Measurements from ENCODE around the gene SPDYE11.
"Not testable (repeated sequence)": the region's sequence is repeated elsewhere in the genome, so short reads cannot be mapped to it uniquely, and the experiment has no call there.

SPDYE11 gene

DNA sequence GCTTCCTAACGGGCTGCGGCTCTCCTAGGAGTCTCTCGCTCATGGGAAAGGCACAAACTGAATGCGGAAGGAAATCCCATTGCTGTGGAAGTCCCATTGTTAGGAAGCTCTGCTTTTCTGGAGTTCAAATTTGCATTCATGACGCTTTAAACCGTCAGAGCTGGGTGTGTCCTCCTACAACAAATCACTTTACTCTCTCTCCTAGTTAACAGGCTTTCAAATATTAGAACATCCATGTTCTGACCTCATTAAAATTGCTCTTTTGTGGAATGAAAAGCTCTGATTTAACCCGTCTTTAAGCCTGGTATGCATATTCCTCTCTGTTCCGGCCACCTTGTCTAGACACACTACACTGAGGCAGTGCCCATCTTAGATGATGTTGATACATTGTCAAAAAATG, at the start of gene SPDYE11:
SPDYE11 (minus strand) TSS at position 101 of the 400 bp plus-strand sequence. CDS start 1,800 bp downstream, outside the sequence.
- not testable (repeated sequence) for DNase-seq (ENCODE audit: low spot score)

DNA sequence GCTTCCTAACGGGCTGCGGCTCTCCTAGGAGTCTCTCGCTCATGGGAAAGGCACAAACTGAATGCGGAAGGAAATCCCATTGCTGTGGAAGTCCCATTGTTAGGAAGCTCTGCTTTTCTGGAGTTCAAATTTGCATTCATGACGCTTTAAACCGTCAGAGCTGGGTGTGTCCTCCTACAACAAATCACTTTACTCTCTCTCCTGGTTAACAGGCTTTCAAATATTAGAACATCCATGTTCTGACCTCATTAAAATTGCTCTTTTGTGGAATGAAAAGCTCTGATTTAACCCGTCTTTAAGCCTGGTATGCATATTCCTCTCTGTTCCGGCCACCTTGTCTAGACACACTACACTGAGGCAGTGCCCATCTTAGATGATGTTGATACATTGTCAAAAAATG, 28.2 kb upstream of the SPDYE11 start, which contains the start of gene SPDYE9:
SPDYE9 (minus strand) TSS at position 101 of the 400 bp plus-strand sequence. CDS start 1,800 bp downstream, outside the sequence.
- not testable (repeated sequence) for DNase-seq (ENCODE audit: low spot score)

DNA sequence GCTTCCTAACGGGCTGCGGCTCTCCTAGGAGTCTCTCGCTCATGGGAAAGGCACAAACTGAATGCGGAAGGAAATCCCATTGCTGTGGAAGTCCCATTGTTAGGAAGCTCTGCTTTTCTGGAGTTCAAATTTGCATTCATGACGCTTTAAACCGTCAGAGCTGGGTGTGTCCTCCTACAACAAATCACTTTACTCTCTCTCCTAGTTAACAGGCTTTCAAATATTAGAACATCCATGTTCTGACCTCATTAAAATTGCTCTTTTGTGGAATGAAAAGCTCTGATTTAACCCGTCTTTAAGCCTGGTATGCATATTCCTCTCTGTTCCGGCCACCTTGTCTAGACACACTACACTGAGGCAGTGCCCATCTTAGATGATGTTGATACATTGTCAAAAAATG, 28.0 kb downstream of the SPDYE11 start, which contains the start of gene SPDYE8:
SPDYE8 (minus strand) TSS at position 101 of the 400 bp plus-strand sequence. CDS start 1,800 bp downstream, outside the sequence.
- not testable (repeated sequence) for DNase-seq (ENCODE audit: low spot score)

- DNase-seq (ENCODE audit: low spot score), result not testable (repeated sequence)
These were observed 51.2 kb downstream of the SPDYE11 start for GRCh38 chr7:73006491-73006890.

DNA sequence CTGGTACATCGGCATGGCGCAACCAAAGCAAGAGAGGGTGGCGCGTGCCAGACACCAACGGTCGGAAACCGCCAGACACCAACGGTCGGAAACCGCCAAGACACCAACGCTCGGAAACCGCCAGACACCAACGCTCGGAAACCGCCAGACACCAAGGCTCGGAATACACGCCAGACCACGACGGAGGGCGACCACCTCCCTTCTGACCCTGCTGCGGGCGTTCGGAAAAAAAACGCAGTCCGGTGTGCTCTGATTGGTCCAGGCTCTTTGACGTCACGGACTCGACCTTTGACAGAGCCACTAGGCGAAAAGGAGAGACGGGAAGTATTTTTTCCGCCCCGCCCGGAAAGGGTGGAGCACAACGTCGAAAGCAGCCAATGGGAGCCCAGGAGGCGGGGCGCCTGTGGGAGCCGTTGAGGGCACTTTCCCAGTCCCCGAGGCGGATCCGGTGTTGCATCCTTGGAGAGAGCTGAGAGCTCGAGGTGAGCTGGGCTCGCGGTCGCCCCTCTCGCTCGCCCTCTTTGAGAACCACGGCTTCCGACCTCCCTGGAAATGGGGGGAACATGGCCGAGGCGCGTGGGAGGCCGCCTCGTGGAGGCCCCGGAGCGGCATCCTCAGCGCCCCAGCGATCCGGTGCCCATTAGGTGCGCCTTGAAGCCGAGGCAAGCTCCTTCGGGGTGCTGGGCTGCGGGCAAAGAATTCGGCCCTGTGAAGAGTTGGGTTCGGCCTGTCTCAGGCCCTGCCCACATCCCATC, 51.8 kb downstream of the SPDYE11 start:
- peak; percentile 78 for DNase-seq (ENCODE audit: low spot score)

GRCh38 chr7:73005356-73005692, 52.4 kb downstream of the SPDYE11 start:
- DNase-seq (ENCODE audit: low spot score), result not testable (repeated sequence)

GRCh38 chr7:72997887-72998468, 59.7 kb downstream of the SPDYE11 start:
- not testable (repeated sequence) for DNase-seq (ENCODE audit: low spot score)
